AG04450 (cell line): Measurements from ENCODE around the gene HAPLN2. TPM values are rescaled to one million over a fixed set of nuclear protein-coding genes. Genes with fewer than 3 reads are reported as not detected.

Experiments
- CTCF ChIA-PET: fragments of 300-600, 350-600 bp; formaldehyde crosslinking; extraction: SDS; loops from one replicate; lab custom pipeline; 2022; ENCODE audit warnings: antibody characterized with exemption, inconsistent platforms; lab: Charles Lee
- POLR2A ChIA-PET: fragments of 350-600 bp; formaldehyde crosslinking; extraction: SDS; loops from one replicate; lab custom pipeline; 2021; ENCODE audit warnings: antibody characterized with exemption, inconsistent platforms; lab: Yijun Ruan, JAX
- DNase-seq: peaks from one replicate; pipeline ENCODE4 v3.0.0-alpha.2; 2011; ENCODE audit warnings: low read depth, low spot score
- H3K27ac ChIP-seq: one replicate; pipeline ENCODE4 v1.5.1; 2012; ENCODE audit warnings: low read depth, low read length, control low read depth
- H3K27me3 ChIP-seq: one replicate; pipeline ENCODE4 v1.6.0; 2012; ENCODE audit warnings: low read length; ENCODE audit not compliant: control insufficient read depth, insufficient read depth
- H3K4me3 ChIP-seq: 2 replicates; pipeline ENCODE4 v1.5.1; 2011; ENCODE audit warnings: mild to moderate bottlenecking, low read depth, low read length, control low read depth
- H3K9me3 ChIP-seq: 2 replicates; pipeline ENCODE4 v1.5.1; 2012; ENCODE audit warnings: low read length; ENCODE audit not compliant: control insufficient read depth, insufficient read depth
- polyA plus RNA-seq: library from polyadenylated mRNA; depleted of rRNA; stranded (reverse); fragments of >200 nt; gene quantifications from 2 replicates; pipeline ENCODE4 v1.2.3, GENCODE V29; 2011
- TF ChIP-seq, protein P1 (sequence below): IDR thresholded peaks from 2 replicates; pipeline ENCODE4 v1.5.1; 2011; ENCODE audit warnings: low read depth, low read length, control low read depth, inconsistent platforms

HAPLN2 gene
- polyA plus RNA-seq, 1 experiment: not detected

DNA sequence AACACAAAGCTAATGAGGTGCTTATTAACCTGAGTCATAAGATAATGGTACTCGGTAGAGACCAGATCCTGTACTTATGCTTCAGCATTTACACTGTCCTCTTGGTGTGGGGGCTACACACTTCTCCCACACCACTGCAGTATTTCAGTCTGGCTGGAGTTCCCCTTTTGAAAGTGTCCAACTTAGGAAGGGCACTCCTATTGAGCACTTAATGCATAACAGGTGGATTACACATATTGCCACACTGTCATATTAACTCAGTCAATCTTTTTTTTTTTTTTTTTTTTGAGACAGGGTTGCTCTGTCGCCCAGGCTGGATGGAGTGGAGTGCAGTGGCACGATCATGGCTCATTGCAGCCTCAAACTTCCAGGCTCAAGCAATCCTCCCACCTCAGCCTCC lies 19.4 kb upstream of the HAPLN2 start:
- H3K27ac ChIP-seq: no peak overlapping the region
- DNase-seq: no peak
- TF ChIP-seq, protein P1, sequence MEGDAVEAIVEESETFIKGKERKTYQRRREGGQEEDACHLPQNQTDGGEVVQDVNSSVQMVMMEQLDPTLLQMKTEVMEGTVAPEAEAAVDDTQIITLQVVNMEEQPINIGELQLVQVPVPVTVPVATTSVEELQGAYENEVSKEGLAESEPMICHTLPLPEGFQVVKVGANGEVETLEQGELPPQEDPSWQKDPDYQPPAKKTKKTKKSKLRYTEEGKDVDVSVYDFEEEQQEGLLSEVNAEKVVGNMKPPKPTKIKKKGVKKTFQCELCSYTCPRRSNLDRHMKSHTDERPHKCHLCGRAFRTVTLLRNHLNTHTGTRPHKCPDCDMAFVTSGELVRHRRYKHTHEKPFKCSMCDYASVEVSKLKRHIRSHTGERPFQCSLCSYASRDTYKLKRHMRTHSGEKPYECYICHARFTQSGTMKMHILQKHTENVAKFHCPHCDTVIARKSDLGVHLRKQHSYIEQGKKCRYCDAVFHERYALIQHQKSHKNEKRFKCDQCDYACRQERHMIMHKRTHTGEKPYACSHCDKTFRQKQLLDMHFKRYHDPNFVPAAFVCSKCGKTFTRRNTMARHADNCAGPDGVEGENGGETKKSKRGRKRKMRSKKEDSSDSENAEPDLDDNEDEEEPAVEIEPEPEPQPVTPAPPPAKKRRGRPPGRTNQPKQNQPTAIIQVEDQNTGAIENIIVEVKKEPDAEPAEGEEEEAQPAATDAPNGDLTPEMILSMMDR: no peak
- no peaks in the 10 kb centered on the region for H3K9me3 ChIP-seq
- ChIA-PET POLR2A (interaction anchor here (0.7 kb wide), 1 partner anchor 119 kb away, joined by 5 read pairs; no protein-coding TSS in a partner anchor), CTCF (interaction anchor here (0.9 to 1.0 kb wide), 3 partner anchors 28 to 214 kb away, joined by 3 to 4 read pairs (median 3); no protein-coding TSS in a partner anchor)
- H3K27me3 ChIP-seq: no peaks in the 10 kb centered on the region
- no peak overlapping the region for H3K4me3 ChIP-seq

- no peaks in the 10 kb centered on the region for H3K9me3 ChIP-seq
- no peak for DNase-seq
- POLR2A ChIA-PET: interaction anchor here (0.5 to 0.7 kb wide), 3 partner anchors 12 to 220 kb away, joined by 3 to 4 read pairs (median 3); no protein-coding TSS in a partner anchor
- TF ChIP-seq, protein P1: no peak
- H3K27me3 ChIP-seq: no peaks in the 10 kb centered on the region
- CTCF ChIA-PET: interaction anchor here (0.9 to 1.2 kb wide), 3 partner anchors 110 to 215 kb away, joined by 3 to 6 read pairs (median 4); no protein-coding TSS in a partner anchor
- H3K4me3 ChIP-seq: peak overlapping the region; percentile 93
- H3K27ac ChIP-seq: peak overlapping the region; percentile 68
Observed at GRCh38 chr1:156600733-156601121, 18.5 kb upstream of the HAPLN2 start.

- peak within 1 kb of the TSS; percentile 93 for H3K4me3 ChIP-seq
- POLR2A ChIA-PET: interaction anchor here (0.6 kb wide), 1 partner anchor 147 kb away, joined by 3 read pairs; no protein-coding TSS in a partner anchor
- peak within 1 kb of the TSS; percentile 68 for H3K27ac ChIP-seq
Observed at GRCh38 chr1:156601122-156601830, 17.9 kb upstream of the HAPLN2 start, which contains the start of gene GPATCH4. TSS of gene GPATCH4 (minus strand) at chr1:156601479.

DNA sequence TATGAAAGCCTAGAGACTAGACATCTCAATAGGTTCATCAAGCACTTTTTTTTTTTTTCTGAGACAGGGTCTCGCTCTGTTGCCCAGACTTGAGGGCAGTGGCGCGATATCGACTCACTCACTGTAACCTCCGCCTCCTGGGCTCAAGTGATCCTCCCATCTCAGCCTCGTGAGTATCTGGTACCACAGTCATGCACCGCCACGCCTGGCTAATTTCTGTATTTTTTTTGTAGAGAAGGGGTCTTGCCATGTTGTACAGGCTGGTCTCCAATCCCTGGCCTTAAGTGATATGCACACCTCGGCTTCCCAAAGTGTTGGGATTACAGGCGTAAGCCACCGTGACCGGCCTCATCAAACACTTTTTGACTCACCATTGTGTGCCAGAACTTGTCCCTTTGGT lies 17.3 kb upstream of the HAPLN2 start:
- H3K27ac ChIP-seq: no peak overlapping the region
- H3K9me3 ChIP-seq: no peaks in the 10 kb centered on the region
- peak overlapping the region; percentile 93 for H3K4me3 ChIP-seq
- CTCF ChIA-PET: interaction anchor here (0.7 to 1.2 kb wide), 4 partner anchors 46 to 218 kb away, joined by 3 to 6 read pairs (median 3); no protein-coding TSS in a partner anchor
- no peak for DNase-seq
- peaks cover 5% of the 10 kb centered on the region for H3K27me3 ChIP-seq
- POLR2A ChIA-PET: no interaction called here
- TF ChIP-seq, protein P1: no peak

More at GRCh38 chr1:156601122-156601830, 17.9 kb upstream of the HAPLN2 start, which contains the start of gene GPATCH4:
- peak; percentile 78 for DNase-seq
- Histone ChIP-seq H3K9me3 (no peaks in the 10 kb centered on the region), H3K27me3 (peaks cover 3% of the 10 kb centered on the region)
- CTCF ChIA-PET: interaction anchor here (0.7 to 1.2 kb wide), 4 partner anchors 45 to 218 kb away, joined by 3 to 6 read pairs (median 3); no protein-coding TSS in a partner anchor
- TF ChIP-seq, protein P1: no peak
